ENCODE results near the gene FAM222A.

The FAM222A gene

GRCh38 chr12:109703684-109704083 is 9.9 kb upstream of the FAM222A start:
- DNase-seq (ENCODE audit: low spot score): no peak
- in situ Hi-C loops (cut with MboI; ENCODE audit: low pct_unique_long_range_greater_than_20kb, low sequenced_read_pairs, unreplicated experiment): no loop called here
- TF ChIP-seq, protein P1, sequence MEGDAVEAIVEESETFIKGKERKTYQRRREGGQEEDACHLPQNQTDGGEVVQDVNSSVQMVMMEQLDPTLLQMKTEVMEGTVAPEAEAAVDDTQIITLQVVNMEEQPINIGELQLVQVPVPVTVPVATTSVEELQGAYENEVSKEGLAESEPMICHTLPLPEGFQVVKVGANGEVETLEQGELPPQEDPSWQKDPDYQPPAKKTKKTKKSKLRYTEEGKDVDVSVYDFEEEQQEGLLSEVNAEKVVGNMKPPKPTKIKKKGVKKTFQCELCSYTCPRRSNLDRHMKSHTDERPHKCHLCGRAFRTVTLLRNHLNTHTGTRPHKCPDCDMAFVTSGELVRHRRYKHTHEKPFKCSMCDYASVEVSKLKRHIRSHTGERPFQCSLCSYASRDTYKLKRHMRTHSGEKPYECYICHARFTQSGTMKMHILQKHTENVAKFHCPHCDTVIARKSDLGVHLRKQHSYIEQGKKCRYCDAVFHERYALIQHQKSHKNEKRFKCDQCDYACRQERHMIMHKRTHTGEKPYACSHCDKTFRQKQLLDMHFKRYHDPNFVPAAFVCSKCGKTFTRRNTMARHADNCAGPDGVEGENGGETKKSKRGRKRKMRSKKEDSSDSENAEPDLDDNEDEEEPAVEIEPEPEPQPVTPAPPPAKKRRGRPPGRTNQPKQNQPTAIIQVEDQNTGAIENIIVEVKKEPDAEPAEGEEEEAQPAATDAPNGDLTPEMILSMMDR (IDR thresholded peaks at IDR 0.05; ENCODE audit: extremely low read depth, insufficient read depth, missing control alignments): no peak

DNA sequence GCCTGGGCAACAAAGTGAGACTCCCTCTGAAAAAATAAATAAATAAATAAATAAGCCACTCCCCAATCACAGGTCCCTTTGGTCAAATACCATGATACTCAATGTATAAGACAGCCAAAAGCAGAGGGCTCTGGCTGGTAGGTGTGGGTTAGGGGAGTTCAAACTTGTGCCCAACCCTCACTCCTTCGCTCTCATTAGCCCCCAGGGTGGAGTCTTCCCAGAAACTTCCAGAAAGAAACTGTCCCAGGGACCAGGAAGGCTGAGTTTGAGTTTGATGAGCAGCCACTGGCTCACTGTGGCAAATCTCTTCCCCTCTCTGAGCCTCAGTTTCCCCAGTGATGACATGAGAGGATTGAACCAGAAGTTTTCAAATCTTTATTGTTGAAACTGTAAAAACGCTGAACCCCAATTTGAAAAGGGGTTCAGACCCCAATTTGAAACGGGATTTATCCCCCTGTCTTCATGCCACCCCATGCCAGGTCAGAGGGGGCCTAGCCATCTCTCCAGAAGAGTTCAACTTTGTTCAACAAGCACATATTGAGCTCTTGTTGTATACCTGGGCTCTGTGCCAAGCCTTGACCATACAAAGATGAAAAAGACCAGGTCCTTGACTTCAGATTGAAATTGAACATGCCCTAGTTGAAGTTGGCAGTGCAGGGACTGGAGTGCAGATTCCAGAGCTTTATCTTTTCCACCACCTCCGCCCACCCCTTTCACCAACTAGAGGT is 9.1 kb upstream of the FAM222A start:
- TF ChIP-seq, protein P1 (IDR thresholded peaks at IDR 0.05; ENCODE audit: extremely low read depth, insufficient read depth, missing control alignments): no peak
- in situ Hi-C loops (cut with MboI; ENCODE audit: low pct_unique_long_range_greater_than_20kb, low sequenced_read_pairs, unreplicated experiment): no loop called here
- no peak for DNase-seq (ENCODE audit: low spot score)

DNA sequence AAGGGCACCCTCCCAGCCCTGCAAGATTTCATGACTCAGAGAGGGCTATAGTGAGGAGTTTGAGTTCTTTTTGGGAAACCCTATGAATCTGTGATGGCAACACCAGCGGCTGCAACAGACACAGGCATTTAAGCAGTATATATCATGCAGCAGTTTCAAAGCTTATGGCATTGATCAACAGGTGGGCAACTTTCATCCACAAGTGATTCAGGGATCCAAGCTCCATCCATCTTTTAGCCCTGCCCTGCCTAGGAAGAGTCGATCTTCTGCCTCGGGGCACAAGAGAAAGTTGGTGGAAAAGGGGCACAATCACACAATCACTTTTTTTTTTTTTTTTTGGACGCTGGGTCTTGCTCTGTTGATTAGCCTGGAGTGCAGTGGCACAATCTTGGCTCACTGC is 8.3 kb upstream of the FAM222A start:
- TF ChIP-seq, protein P1 (IDR thresholded peaks at IDR 0.05; ENCODE audit: extremely low read depth, insufficient read depth, missing control alignments): no peak
- no peak for DNase-seq (ENCODE audit: low spot score)
- in situ Hi-C loops (cut with MboI; ENCODE audit: low pct_unique_long_range_greater_than_20kb, low sequenced_read_pairs, unreplicated experiment): no loop called here

GRCh38 chr12:109706398-109706746 is 7.3 kb upstream of the FAM222A start:
- TF ChIP-seq, protein P1 (IDR thresholded peaks at IDR 0.05; ENCODE audit: extremely low read depth, insufficient read depth, missing control alignments): no peak
- in situ Hi-C loops (cut with MboI; ENCODE audit: low pct_unique_long_range_greater_than_20kb, low sequenced_read_pairs, unreplicated experiment): no loop called here
- no peak for DNase-seq (ENCODE audit: low spot score)

DNA sequence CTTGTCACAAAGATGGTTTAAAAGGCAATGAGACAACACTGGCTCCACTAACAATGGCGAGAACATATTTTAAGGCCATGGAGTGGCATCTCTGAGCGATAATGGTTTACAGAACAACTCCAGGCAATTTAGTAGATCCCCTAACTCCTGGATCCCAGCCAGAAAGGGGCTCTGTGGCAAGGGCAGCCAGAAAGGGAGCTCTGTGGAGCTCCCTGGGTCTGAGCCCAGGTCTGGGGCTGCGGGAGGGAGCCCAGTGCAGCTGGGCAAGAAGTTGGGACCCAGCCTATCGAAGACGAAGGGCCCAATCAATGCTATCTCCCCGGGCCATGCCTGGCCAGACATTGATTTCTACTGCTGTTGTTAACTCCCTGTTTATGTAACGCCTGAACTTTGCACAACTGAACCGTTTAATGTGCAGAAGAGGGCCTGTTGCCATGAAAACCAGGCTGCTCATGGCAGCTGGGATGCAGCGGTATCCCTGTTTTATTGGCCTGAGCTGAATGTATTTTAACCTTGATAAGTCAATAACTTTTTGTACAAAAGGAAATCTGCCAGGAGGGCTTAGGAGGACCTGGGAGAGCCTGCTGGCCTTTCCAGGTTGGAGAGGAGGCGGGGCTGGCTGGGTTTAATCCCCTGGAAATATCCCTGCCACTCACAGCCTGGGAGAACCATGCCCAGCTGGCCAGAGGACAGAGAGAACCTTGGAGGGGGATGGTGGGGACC is 6.7 kb upstream of the FAM222A start:
- TF ChIP-seq, protein P1 (IDR thresholded peaks at IDR 0.05; ENCODE audit: extremely low read depth, insufficient read depth, missing control alignments): no peak

GRCh38 chr12:109707470-109707821 is 6.2 kb upstream of the FAM222A start:
- in situ Hi-C loops (cut with MboI; ENCODE audit: low pct_unique_long_range_greater_than_20kb, low sequenced_read_pairs, unreplicated experiment): no loop called here
- TF ChIP-seq, protein P1 (IDR thresholded peaks at IDR 0.05; ENCODE audit: extremely low read depth, insufficient read depth, missing control alignments): no peak
- DNase-seq (ENCODE audit: low spot score): no peak

More for the DNA sequence above, 6.7 kb upstream of the FAM222A start:
- DNase-seq (ENCODE audit: low spot score): no peak
- in situ Hi-C loops (cut with MboI; ENCODE audit: low pct_unique_long_range_greater_than_20kb, low sequenced_read_pairs, unreplicated experiment): no loop called here

Measured in GM13977 (cell line).